Measurements from ENCODE around the gene SLC25A36.

The SLC25A36 gene

DNA sequence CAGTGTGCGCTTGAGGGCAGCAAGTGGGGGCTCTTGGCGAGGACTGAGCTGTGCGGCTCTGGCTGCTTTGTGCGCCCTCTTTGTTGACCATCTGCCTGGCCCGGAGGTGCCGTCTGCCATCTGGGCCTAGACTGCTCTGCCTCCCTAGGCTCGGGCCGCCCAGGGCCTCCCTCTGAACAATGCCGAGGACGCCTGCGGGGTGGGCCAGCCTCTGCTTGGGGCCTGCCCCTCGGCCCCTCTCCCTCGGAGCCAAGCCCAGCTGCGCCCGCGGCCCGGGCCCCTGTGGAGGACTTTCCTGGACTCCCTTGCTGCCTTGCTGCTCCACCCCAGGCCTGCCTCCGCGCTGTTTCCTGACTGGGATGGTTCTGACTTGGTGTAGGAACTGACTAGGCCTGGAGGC lies 77.6 kb downstream of the SLC25A36 start:
- Histone ChIP-seq H2AFZ (ENCODE audit: low read length) (no peak overlapping the region), H3K9ac (ENCODE audit: low read length) (no peak overlapping the region), H3K4me1 (ENCODE audit: insufficient read depth, low read length, severe bottlenecking) (no peaks in the 10 kb centered on the region), H3K27ac (ENCODE audit: low read depth, low read length, poor library complexity, severe bottlenecking) (no peak overlapping the region), H3F3A (ENCODE audit: insufficient read depth, low read length) (no peaks in the 10 kb centered on the region), H3K79me2 (ENCODE audit: insufficient read depth, low read length) (no peaks in the 10 kb centered on the region), H4K20me1 (ENCODE audit: insufficient read depth, low read length) (no peaks in the 10 kb centered on the region), H3K9me2 (ENCODE audit: low read depth, low read length) (no peaks in the 10 kb centered on the region), H3K36me3 (ENCODE audit: insufficient read depth, low read length) (no peaks in the 10 kb centered on the region), H3K4me3 (ENCODE audit: low read depth, low read length, poor library complexity, severe bottlenecking) (no peak overlapping the region), H3K9me3 (ENCODE audit: low read length) (no peaks in the 10 kb centered on the region), H3K27me3 (ENCODE audit: insufficient read depth, low read length) (no peaks in the 10 kb centered on the region), H3K4me2 (ENCODE audit: low read length) (no peak overlapping the region)
- TF ChIP-seq, protein P1, sequence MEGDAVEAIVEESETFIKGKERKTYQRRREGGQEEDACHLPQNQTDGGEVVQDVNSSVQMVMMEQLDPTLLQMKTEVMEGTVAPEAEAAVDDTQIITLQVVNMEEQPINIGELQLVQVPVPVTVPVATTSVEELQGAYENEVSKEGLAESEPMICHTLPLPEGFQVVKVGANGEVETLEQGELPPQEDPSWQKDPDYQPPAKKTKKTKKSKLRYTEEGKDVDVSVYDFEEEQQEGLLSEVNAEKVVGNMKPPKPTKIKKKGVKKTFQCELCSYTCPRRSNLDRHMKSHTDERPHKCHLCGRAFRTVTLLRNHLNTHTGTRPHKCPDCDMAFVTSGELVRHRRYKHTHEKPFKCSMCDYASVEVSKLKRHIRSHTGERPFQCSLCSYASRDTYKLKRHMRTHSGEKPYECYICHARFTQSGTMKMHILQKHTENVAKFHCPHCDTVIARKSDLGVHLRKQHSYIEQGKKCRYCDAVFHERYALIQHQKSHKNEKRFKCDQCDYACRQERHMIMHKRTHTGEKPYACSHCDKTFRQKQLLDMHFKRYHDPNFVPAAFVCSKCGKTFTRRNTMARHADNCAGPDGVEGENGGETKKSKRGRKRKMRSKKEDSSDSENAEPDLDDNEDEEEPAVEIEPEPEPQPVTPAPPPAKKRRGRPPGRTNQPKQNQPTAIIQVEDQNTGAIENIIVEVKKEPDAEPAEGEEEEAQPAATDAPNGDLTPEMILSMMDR (IDR thresholded peaks at IDR 0.05; ENCODE audit: low read length) = no peak
- TF ChIP-seq EZH2 (IDR thresholded peaks at IDR 0.05; ENCODE audit: borderline replicate concordance, low read length) = no peak

DNA sequence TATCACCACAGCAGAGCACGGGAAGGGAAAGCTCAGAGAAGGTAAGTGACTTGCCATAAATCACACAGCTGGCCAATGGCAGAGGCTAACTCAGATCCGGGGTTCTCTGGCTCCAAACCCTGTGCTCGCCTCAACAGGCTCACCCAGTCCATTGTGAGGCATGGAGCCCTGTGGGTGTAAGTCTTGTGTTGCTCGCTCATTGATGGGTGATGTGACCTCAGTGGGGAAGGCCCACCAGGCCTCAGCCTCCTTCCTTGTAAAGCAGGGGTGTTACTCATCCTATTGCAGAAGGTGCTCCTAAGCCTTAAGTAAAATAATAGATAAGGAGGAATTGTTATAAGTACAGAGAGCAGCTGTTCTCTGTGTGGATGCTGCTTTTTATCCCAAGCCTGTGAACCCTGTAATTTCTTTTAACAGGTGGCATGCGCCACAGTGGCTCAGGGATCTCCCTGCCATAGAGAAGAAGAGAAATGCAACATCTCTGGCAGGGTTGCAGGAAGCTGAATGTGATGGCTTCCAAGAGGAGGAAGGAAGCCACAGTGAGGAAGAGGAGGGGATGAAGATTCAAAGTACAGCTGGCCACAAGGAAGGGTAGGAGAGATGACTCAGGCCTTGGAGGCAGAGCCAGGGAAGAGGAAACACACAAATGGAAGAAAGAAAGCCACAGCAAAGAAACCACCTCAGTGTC lies 78.7 kb downstream of the SLC25A36 start:
- Histone ChIP-seq H3K4me3 (ENCODE audit: low read depth, low read length, poor library complexity, severe bottlenecking) (no peak overlapping the region), H3K4me1 (ENCODE audit: insufficient read depth, low read length, severe bottlenecking) (no peaks in the 10 kb centered on the region), H3K9ac (ENCODE audit: low read length) (no peak overlapping the region), H3K27ac (ENCODE audit: low read depth, low read length, poor library complexity, severe bottlenecking) (no peak overlapping the region), H2AFZ (ENCODE audit: low read length) (no peak overlapping the region), H3K9me3 (ENCODE audit: low read length) (no peaks in the 10 kb centered on the region), H3K79me2 (ENCODE audit: insufficient read depth, low read length) (no peaks in the 10 kb centered on the region), H3K36me3 (ENCODE audit: insufficient read depth, low read length) (no peaks in the 10 kb centered on the region), H3K9me2 (ENCODE audit: low read depth, low read length) (no peaks in the 10 kb centered on the region), H3K4me2 (ENCODE audit: low read length) (no peak overlapping the region), H4K20me1 (ENCODE audit: insufficient read depth, low read length) (no peaks in the 10 kb centered on the region), H3F3A (ENCODE audit: insufficient read depth, low read length) (no peaks in the 10 kb centered on the region), H3K27me3 (ENCODE audit: insufficient read depth, low read length) (no peaks in the 10 kb centered on the region)
- TF ChIP-seq EZH2 (IDR thresholded peaks at IDR 0.05; ENCODE audit: borderline replicate concordance, low read length) = no peak
- TF ChIP-seq, protein P1 (IDR thresholded peaks at IDR 0.05; ENCODE audit: low read length) = no peak

DNA sequence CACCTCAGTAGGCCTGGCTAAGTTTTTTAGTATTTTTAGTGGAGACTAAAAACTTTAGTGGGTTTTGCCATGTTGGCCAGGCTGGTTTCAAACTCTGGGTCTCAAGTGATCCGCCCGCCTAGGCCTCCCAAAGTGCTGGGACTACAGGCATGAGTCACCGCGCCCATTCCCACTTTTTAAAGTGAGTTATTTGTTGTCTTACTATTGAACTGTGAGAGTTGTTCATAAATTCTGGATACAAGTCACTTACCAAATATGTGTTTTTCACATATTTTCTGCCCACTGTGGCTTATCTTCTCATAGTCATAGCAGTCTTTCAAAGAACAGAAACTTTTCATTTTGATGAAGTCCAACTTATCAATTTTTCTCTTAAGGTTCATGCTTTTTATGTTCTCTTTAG lies 79.6 kb downstream of the SLC25A36 start:
- Histone ChIP-seq H3K27me3 (ENCODE audit: insufficient read depth, low read length) (no peaks in the 10 kb centered on the region), H3K9ac (ENCODE audit: low read length) (no peak overlapping the region), H3K9me3 (ENCODE audit: low read length) (no peaks in the 10 kb centered on the region), H3K79me2 (ENCODE audit: insufficient read depth, low read length) (no peaks in the 10 kb centered on the region), H3K4me1 (ENCODE audit: insufficient read depth, low read length, severe bottlenecking) (no peaks in the 10 kb centered on the region), H3K36me3 (ENCODE audit: insufficient read depth, low read length) (no peaks in the 10 kb centered on the region), H3K9me2 (ENCODE audit: low read depth, low read length) (no peaks in the 10 kb centered on the region), H4K20me1 (ENCODE audit: insufficient read depth, low read length) (no peaks in the 10 kb centered on the region), H3K27ac (ENCODE audit: low read depth, low read length, poor library complexity, severe bottlenecking) (no peak overlapping the region), H3K4me2 (ENCODE audit: low read length) (no peak overlapping the region), H3K4me3 (ENCODE audit: low read depth, low read length, poor library complexity, severe bottlenecking) (no peak overlapping the region), H2AFZ (ENCODE audit: low read length) (no peak overlapping the region), H3F3A (ENCODE audit: insufficient read depth, low read length) (no peaks in the 10 kb centered on the region)
- TF ChIP-seq EZH2 (IDR thresholded peaks at IDR 0.05; ENCODE audit: borderline replicate concordance, low read length) = no peak
- TF ChIP-seq, protein P1 (IDR thresholded peaks at IDR 0.05; ENCODE audit: low read length) = no peak

Measured in OCI-LY1 (cell line).